ENCODE measurements around the gene GPC2.
A peak's percentile ranks its signal among the peaks of the same experiment; 100 is the strongest.
"Not testable (repeated sequence)": the region's sequence is repeated elsewhere in the genome, so short reads cannot be mapped to it uniquely, and the experiment has no call there.

GPC2 gene

GRCh38 chr7:100142461-100142860, 34.7 kb downstream of the GPC2 start:
- no peak for TF ChIP-seq CTCF (conservative IDR thresholded peaks at IDR 0.05)
- no peak overlapping the region for H3K27ac ChIP-seq

GRCh38 chr7:100141555-100141949, 35.6 kb downstream of the GPC2 start:
- H3K27ac ChIP-seq, result no peak overlapping the region
- no peak for TF ChIP-seq CTCF (conservative IDR thresholded peaks at IDR 0.05)

GRCh38 chr7:100137851-100138760, 39.1 kb downstream of the GPC2 start:
- H3K27ac ChIP-seq, result peak overlapping the region; percentile 23
- TF ChIP-seq CTCF (conservative IDR thresholded peaks at IDR 0.05), result no peak

- no peak overlapping the region for H3K27ac ChIP-seq
- TF ChIP-seq CTCF (conservative IDR thresholded peaks at IDR 0.05), result peak; percentile 97
Measured at GRCh38 chr7:100132697-100133151, 44.5 kb downstream of the GPC2 start.

GRCh38 chr7:100132126-100132525, 45.1 kb downstream of the GPC2 start:
- TF ChIP-seq CTCF (conservative IDR thresholded peaks at IDR 0.05), result no peak
- H3K27ac ChIP-seq, result no peak overlapping the region

- peak; percentile 92 for TF ChIP-seq CTCF (conservative IDR thresholded peaks at IDR 0.05)
- no peak overlapping the region for H3K27ac ChIP-seq
Measured at GRCh38 chr7:100130608-100131453, 46.4 kb downstream of the GPC2 start.

- not testable (repeated sequence) for H3K27ac ChIP-seq
Measured at GRCh38 chr7:100130220-100130607, 47.0 kb downstream of the GPC2 start.

Measured in VCaP (cell line).